Type B pancreatic cell (in vitro differentiated cells): Measurements from ENCODE around the gene VMP1. TPM values are rescaled to one million over a fixed set of nuclear protein-coding genes. Genes with fewer than 3 reads are reported as not detected.
A peak's percentile ranks its signal among the peaks of the same experiment; 100 is the strongest.
"Not testable (repeated sequence)": the region's sequence is repeated elsewhere in the genome, so short reads cannot be mapped to it uniquely, and the experiment has no call there.

Source experiments
- DNase-seq: peaks from one replicate; pipeline ENCODE4 v3.0.0; 2021; ENCODE audit warnings: mixed read lengths; ENCODE audit not compliant: unreplicated experiment; ENCODE audit errors: extremely low spot score
- H3K27ac Mint-ChIP-seq: 2 replicates; pipeline ENCODE4 v1.8.0; 2021; ENCODE audit warnings: mild to moderate bottlenecking, mixed read lengths
- H3K27me3 Mint-ChIP-seq: 2 replicates; pipeline ENCODE4 v1.8.0; 2021; ENCODE audit warnings: mixed read lengths
- H3K36me3 Mint-ChIP-seq: 2 replicates; pipeline ENCODE4 v1.8.0; 2021; ENCODE audit warnings: mixed read lengths
- H3K4me1 Mint-ChIP-seq: one replicate; pipeline ENCODE4 v1.8.0; 2021; ENCODE audit warnings: mixed read lengths; ENCODE audit not compliant: unreplicated experiment
- H3K4me3 Mint-ChIP-seq: 2 replicates; pipeline ENCODE4 v1.8.0; 2021; ENCODE audit warnings: mild to moderate bottlenecking, mixed read lengths
- H3K9me3 Mint-ChIP-seq: 2 replicates; pipeline ENCODE4 v1.8.0; 2021; ENCODE audit warnings: mixed read lengths
- CTCF ChIP-seq: fragments of 200-600 bp; sonication (generic); conservative IDR thresholded peaks from 2 replicates; pipeline ENCODE4 v1.5.0; 2021; ENCODE audit warnings: antibody characterized with exemption, mild to moderate bottlenecking
- total RNA-seq: library from RNA; stranded (reverse); gene quantifications from 2 replicates; pipeline ENCODE4 v1.2.1, GENCODE V29; 2021; ENCODE audit warnings: low replicate concordance

VMP1 gene
- total RNA-seq, 1 donor from 2014 or later, result 124 TPM

DNA sequence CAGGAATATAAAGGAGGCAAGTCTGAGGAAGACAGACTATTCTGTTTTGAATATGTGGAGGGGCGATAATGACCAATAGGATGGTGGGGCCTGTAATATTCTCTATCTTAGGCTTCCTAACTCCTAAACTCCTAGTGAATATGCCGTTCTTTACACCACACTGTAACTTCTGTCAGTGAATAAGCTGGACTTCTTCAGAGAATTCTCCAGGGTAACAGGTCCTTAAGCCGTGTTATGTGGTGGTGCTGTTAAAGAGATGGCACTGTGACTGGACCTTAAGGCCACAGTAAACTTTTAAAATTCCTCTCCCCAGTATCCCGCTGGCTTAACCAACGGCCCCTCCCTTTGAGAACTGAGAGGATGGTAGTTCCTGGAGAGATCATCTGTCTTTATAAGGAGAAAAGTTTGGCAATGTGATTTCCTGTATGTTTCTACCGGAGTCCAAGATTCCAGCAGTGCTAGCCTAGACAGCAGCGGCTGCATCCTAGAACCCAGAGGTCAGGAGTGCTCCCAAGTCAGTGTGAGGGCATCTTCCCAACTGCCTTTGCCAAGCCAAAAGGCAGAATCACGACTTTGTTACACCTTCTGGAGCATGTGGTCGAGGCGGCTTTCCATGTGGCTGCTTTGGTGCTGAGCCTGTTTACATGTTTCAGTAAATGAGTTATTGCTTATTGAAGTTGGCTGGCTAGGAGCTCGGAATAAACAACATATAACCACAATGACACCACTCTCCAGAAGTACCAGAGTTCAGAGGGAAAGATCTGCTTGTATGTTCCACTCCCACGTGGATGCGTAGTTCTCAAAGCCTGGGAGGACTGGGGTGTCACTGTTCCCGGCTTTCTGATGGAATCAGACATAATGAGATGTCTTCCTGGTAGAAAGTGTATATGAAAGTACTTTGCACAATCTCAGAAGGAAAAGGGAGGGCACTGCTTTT is 144.3 kb downstream of the VMP1 start:
- Mint-ChIP-seq H3K27ac (peak overlapping the region; percentile 32), H3K4me3 (peak overlapping the region; percentile 39), H3K27me3 (no peaks in the 10 kb centered on the region), H3K9me3 (peaks cover 4% of the 10 kb centered on the region), H3K36me3 (no peaks in the 10 kb centered on the region), H3K4me1 (peaks cover 43% of the 10 kb centered on the region)
- no peak for TF ChIP-seq CTCF
- DNase-seq, result no peak

GRCh38 chr17:59852847-59853167 is 145.4 kb downstream of the VMP1 start:
- not testable (repeated sequence) for H3K9me3 Mint-ChIP-seq, H3K4me3 Mint-ChIP-seq, DNase-seq, H3K27me3 Mint-ChIP-seq, H3K36me3 Mint-ChIP-seq
- Mint-ChIP-seq H3K27ac (peak overlapping the region; percentile 83), H3K4me1 (peaks cover 42% of the 10 kb centered on the region)

GRCh38 chr17:59853168-59853918 is 145.9 kb downstream of the VMP1 start:
- Mint-ChIP-seq H3K27me3 (no peaks in the 10 kb centered on the region), H3K4me1 (peaks cover 45% of the 10 kb centered on the region), H3K4me3 (no peak overlapping the region), H3K36me3 (no peaks in the 10 kb centered on the region), H3K27ac (peak overlapping the region; percentile 83), H3K9me3 (peaks cover 4% of the 10 kb centered on the region)
- TF ChIP-seq CTCF, result peak; percentile 63
- no peak for DNase-seq

- H3K27me3 Mint-ChIP-seq, H3K9me3 Mint-ChIP-seq, H3K4me3 Mint-ChIP-seq, DNase-seq, H3K36me3 Mint-ChIP-seq: not testable (repeated sequence)
- Mint-ChIP-seq H3K4me1 (peaks cover 43% of the 10 kb centered on the region), H3K27ac (peak overlapping the region; percentile 83)
Observed at GRCh38 chr17:59853919-59854729, 146.7 kb downstream of the VMP1 start.

GRCh38 chr17:59856859-59857794 is 149.7 kb downstream of the VMP1 start:
- Mint-ChIP-seq H3K4me3 (peak overlapping the region; percentile 2), H3K4me1 (peaks cover 34% of the 10 kb centered on the region), H3K27ac (peak overlapping the region; percentile 43), H3K27me3 (no peaks in the 10 kb centered on the region), H3K9me3 (peaks cover 4% of the 10 kb centered on the region), H3K36me3 (no peaks in the 10 kb centered on the region)
- no peak for DNase-seq
- TF ChIP-seq CTCF, result no peak
